Measurements from ENCODE around the gene METTL25B. TPM values are rescaled to one million over a fixed set of nuclear protein-coding genes. Genes with fewer than 3 reads are reported as not detected.

METTL25B gene
- total RNA-seq = 10 to 100 TPM; 20.7 to 33.6 TPM
- 10 to 100 TPM; 24.2 to 46.2 TPM for polyA plus RNA-seq
- long read RNA-seq, donor 1, partial matches to known transcripts = 1 of 12 reads
- long read RNA-seq, donor 1, other reads (novel, unspliced or antisense) = 10 of 12 reads
- long read RNA-seq, donor 2, partial matches to known transcripts = 1 of 7 reads
- long read RNA-seq, donor 2, other reads (novel, unspliced or antisense) = 4 of 7 reads

GRCh38 chr1:156727926-156728598 is at the start of gene METTL25B:
TSS of gene METTL25B (plus strand) at chr1:156728469. CDS start at chr1:156729105, 636 bp downstream.
- intact Hi-C loops (cut with DNase I) = loop anchor here (2.0 to 5.0 kb wide), 5 partner anchors 19 to 164 kb away; partner anchors contain the start of genes PEAR1 (in 1 of the 2) and PRCC (in 1 of the 2)
- peak; percentile 88 to 95 for DNase-seq
- H3K4me3 ChIP-seq (ENCODE audit: low read length in 2 of 2) = peak within 1 kb of the TSS; percentile 83 to 89
- H3K9me3 ChIP-seq (ENCODE audit: control insufficient read depth, low read length) = no peaks in the 10 kb centered on the region
- H3K27ac ChIP-seq (ENCODE audit: low read depth in 1 of 2, low read length in 2 of 2) = peak within 1 kb of the TSS; percentile 16 to 94
- peak; percentile 87 for ATAC-seq (ENCODE audit: low FRiP score)
- H3K36me3 ChIP-seq (ENCODE audit: control insufficient read depth in 1 of 2, insufficient read depth in 2 of 2, low read length in 1 of 2) = peaks cover 0 to 2% of the 10 kb centered on the region in 2 donors
- H3K4me1 ChIP-seq (ENCODE audit: control insufficient read depth in 1 of 2, insufficient read depth in 2 of 2, low read length in 2 of 2) = peaks cover 0 to 2% of the 10 kb centered on the region in 2 donors
- no peaks in the 10 kb centered on the region for H3K27me3 ChIP-seq (ENCODE audit: control insufficient read depth in 1 of 2, insufficient read depth in 2 of 2, low read length in 1 of 2)
- WGBS, 2 donors = 0% methylated on average over 46 of the region's 46 CpGs

DNA sequence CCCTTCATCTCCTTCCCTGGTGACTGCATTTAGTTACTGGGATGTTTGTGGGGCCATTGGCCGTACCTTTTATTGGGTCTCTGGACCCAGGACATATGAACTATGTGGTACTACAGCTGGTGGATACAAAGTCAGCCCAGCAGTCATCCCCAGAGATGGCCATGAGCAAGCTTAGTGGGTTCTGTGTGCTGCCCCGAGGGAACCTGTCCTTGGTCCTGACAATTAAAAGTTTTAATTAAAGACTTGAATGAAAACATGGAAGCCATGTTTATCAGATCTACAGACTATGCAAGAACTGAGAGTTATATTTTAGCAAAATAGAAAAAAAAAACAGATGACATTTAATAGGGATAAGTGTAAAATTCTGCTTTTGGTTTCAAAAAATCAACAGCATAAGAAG is 48.2 kb upstream of the METTL25B start:
- H3K27me3 ChIP-seq (ENCODE audit: control insufficient read depth in 1 of 2, insufficient read depth in 2 of 2, low read length in 1 of 2) = no peaks in the 10 kb centered on the region
- H3K4me3 ChIP-seq (ENCODE audit: low read length in 2 of 2) = no peak overlapping the region
- intact Hi-C loops (cut with DNase I) = loop anchor here in 1 of 2 donors (10.0 kb wide), 1 partner anchor 85 kb away; the partner anchor contains the start of gene PRCC

DNA sequence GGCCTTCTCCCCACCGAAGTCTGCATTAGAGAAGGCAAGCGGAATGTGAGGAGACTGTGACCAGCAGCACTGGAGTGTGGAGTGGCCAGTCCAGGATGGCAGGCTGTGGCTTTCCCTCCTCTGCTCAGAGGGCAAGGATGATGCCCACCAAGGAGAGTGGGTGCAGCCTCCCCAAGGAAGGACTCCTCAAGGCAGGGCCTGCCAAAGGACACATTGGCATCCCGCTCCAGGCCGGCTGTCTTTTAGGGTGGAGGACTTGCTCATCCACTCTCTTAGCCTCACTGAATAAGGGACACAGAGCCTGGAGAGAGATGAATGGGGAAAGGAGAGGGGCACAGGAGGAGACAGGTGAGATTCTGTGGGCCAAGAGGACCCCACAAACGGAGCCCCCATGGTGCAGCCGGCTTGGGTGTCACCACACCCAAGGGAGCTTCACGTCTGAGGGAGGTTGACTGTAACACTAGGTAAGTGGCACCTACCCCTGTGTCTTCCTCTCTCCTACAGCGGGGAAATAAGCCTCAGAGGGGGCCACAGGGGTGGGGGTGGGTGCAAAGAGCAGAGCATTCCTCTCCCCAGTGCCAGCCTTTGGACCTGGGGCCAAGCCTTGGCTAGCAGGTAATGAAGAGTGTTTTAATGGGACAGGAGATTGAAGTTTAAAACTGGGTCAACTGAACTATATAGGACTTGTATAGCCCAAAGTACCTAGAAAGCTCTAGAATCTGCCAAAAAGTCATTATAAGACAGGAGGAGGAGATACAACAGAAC is 46.9 kb upstream of the METTL25B start:
- Histone ChIP-seq H3K9me3 (ENCODE audit: control insufficient read depth, low read length) (no peaks in the 10 kb centered on the region), H3K27me3 (ENCODE audit: control insufficient read depth in 1 of 2, insufficient read depth in 2 of 2, low read length in 1 of 2) (no peaks in the 10 kb centered on the region), H3K4me1 (ENCODE audit: control insufficient read depth in 1 of 2, insufficient read depth in 2 of 2, low read length in 2 of 2) (no peaks in the 10 kb centered on the region), H3K36me3 (ENCODE audit: control insufficient read depth in 1 of 2, insufficient read depth in 2 of 2, low read length in 1 of 2) (no peaks in the 10 kb centered on the region), H3K4me3 (ENCODE audit: low read length in 2 of 2) (no peak overlapping the region), H3K27ac (ENCODE audit: low read depth in 1 of 2, low read length in 2 of 2) (no peak overlapping the region)
- DNase-seq (peak in 1 of 2 donors; percentile 63), ATAC-seq (ENCODE audit: low FRiP score) (no peak)
- 76 to 80% methylated on average over 8 of the region's 8 CpGs for WGBS, 2 donors
- intact Hi-C loops (cut with DNase I) = loop anchor here in 1 of 2 donors (10.0 kb wide), 1 partner anchor 83 kb away; the partner anchor contains the start of gene PRCC

More for the DNA sequence above, 48.2 kb upstream of the METTL25B start:
- no peak for ATAC-seq (ENCODE audit: low FRiP score)
- Histone ChIP-seq H3K36me3 (ENCODE audit: control insufficient read depth in 1 of 2, insufficient read depth in 2 of 2, low read length in 1 of 2) (no peaks in the 10 kb centered on the region), H3K27ac (ENCODE audit: low read depth in 1 of 2, low read length in 2 of 2) (no peak overlapping the region), H3K4me1 (ENCODE audit: control insufficient read depth in 1 of 2, insufficient read depth in 2 of 2, low read length in 2 of 2) (no peaks in the 10 kb centered on the region), H3K9me3 (ENCODE audit: control insufficient read depth, low read length) (no peaks in the 10 kb centered on the region)
- WGBS, 2 donors = 57 to 69% methylated on average over 2 of the region's 2 CpGs
- no peak for DNase-seq

DNA sequence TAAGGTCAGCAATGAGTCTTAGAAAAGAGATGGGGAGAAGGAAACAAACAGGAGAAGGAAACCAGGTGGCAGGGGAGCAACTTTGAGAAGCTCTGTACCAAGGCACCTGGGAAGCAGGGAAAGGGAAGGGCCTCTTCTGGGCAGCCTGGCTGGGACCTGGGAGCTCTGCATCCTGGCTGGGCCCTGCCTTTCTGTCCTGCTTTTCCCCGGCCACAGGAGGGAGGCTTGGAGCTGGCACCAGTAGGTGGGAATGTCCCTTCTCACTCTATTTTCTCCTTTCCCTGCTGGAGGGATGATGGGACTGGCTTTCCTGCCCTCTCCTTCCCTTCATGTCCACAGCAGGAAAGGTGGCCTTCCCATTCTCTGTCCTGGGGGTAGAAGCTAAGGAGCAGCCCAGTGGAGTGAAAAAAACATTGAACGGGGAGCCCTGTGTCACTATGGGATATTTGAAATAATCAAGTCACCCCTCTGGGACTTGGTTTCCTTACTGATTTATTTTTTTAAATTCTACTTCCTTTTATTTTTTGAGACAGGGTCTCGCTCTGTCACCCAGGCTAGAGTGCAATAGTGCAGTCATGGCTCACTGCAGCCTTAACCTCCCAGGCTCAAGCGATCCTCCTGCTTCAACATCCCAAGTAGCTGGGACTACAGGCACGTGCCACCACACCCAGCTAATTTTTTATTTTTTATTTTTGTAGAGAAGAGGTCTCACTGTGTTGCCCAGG is 45.9 kb upstream of the METTL25B start:
- no peak overlapping the region for H3K27ac ChIP-seq (ENCODE audit: low read depth in 1 of 2, low read length in 2 of 2)
- no peak overlapping the region for H3K4me3 ChIP-seq (ENCODE audit: low read length in 2 of 2)
- 65 to 66% methylated on average over 5 of the region's 5 CpGs for WGBS, 2 donors
- no peak for ATAC-seq (ENCODE audit: low FRiP score)
- H3K36me3 ChIP-seq (ENCODE audit: control insufficient read depth in 1 of 2, insufficient read depth in 2 of 2, low read length in 1 of 2) = no peaks in the 10 kb centered on the region
- no peaks in the 10 kb centered on the region for H3K27me3 ChIP-seq (ENCODE audit: control insufficient read depth in 1 of 2, insufficient read depth in 2 of 2, low read length in 1 of 2)
- H3K9me3 ChIP-seq (ENCODE audit: control insufficient read depth, low read length) = no peaks in the 10 kb centered on the region
- no peaks in the 10 kb centered on the region for H3K4me1 ChIP-seq (ENCODE audit: control insufficient read depth in 1 of 2, insufficient read depth in 2 of 2, low read length in 2 of 2)
- no peak for DNase-seq
- intact Hi-C loops (cut with DNase I) = loop anchor here in 1 of 2 donors (10.0 kb wide), 1 partner anchor 82 kb away; the partner anchor contains the start of gene PRCC

DNA sequence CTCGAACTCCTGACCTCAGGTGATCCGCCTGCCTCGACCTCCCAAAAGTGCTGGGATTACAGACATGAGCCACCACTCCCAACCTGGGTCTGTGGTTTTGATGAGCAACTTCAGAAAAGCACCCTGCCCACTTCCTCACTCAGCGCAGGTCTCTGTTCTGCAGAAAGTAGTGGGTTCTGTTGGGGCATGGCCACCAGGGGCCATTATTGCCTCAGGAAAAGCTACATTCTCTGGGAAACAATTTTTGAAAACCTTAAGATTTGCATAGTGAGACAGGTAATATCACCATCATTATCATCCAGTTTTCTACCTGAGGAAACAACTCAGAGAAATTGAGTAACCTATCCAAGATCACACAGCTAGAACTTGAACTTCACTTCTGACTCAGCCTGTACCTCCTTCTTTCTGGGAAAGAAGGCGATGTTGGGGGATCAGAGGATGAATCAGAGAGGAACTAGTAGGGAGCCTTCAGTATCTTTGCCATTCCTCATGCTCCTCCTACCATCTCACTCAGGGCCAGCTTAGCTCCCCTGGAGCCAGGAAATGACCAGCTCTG is 44.0 kb upstream of the METTL25B start:
- Histone ChIP-seq H3K9me3 (ENCODE audit: control insufficient read depth, low read length) (no peaks in the 10 kb centered on the region), H3K4me1 (ENCODE audit: control insufficient read depth in 1 of 2, insufficient read depth in 2 of 2, low read length in 2 of 2) (no peaks in the 10 kb centered on the region), H3K27ac (ENCODE audit: low read depth in 1 of 2, low read length in 2 of 2) (no peak overlapping the region), H3K4me3 (ENCODE audit: low read length in 2 of 2) (no peak overlapping the region), H3K36me3 (ENCODE audit: control insufficient read depth in 1 of 2, insufficient read depth in 2 of 2, low read length in 1 of 2) (no peaks in the 10 kb centered on the region), H3K27me3 (ENCODE audit: control insufficient read depth in 1 of 2, insufficient read depth in 2 of 2, low read length in 1 of 2) (no peaks in the 10 kb centered on the region)
- ATAC-seq (ENCODE audit: low FRiP score) (no peak), DNase-seq (no peak)
- WGBS, 2 donors = 79 to 80% methylated on average over 5 of the region's 5 CpGs
- intact Hi-C loops (cut with DNase I) = loop anchor here in 1 of 2 donors (10.0 kb wide), 1 partner anchor 80 kb away; the partner anchor contains the start of gene PRCC

DNA sequence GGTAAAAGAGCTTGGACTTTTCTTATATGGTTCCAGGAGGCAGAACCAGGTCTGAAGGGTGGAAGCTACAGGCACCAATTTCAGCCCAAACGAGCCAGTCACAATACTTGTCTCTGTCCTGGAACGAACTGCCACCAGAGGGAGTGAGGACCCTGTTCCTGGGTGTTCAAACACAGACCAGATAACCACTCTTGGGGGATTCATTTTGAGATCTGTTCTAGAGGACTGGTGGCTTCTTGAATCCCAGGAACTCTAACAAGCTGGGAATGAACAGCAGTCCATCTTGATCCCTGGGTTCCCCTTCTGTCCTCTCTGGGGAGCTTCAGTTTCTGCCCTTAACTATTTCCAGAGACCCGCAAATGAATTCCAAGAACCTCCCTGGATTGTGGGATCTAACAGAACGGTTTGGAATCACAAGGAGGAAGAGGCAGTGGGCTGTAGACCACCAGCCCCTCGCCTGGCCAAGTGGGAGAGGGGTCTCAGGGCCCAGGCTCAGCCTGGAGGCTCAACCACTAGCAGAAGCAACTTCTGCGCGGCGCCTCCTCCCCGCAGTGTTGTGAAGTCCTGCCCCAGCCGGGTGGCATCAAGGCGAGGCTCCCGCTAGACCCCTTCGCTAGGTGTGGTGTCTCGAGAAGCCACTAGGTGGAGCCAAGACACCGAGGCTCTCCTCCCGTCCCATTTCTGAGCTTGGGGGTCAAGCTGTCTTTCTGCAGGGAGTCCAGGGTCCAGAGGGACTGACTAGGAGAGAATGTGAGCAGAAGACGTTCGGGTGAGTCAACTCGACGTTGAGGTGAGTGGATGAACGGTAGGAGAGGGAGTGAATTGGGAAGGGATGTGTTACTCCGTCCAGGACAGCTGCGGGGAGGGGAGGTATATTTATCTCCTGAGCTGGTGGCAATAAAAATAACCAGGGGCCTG is 39.0 kb upstream of the METTL25B start:
- no peaks in the 10 kb centered on the region for H3K36me3 ChIP-seq (ENCODE audit: control insufficient read depth in 1 of 2, insufficient read depth in 2 of 2, low read length in 1 of 2)
- no peak overlapping the region for H3K27ac ChIP-seq (ENCODE audit: low read depth in 1 of 2, low read length in 2 of 2)
- intact Hi-C loops (cut with DNase I) = loop anchor here (1.0 to 10.0 kb wide), 4 partner anchors 36 to 203 kb away; partner anchors contain the start of genes PEAR1 (in 1 of the 2) and PRCC (in 1 of the 2)
- no peaks in the 10 kb centered on the region for H3K27me3 ChIP-seq (ENCODE audit: control insufficient read depth in 1 of 2, insufficient read depth in 2 of 2, low read length in 1 of 2)
- no peaks in the 10 kb centered on the region for H3K9me3 ChIP-seq (ENCODE audit: control insufficient read depth, low read length)
- no peaks in the 10 kb centered on the region for H3K4me1 ChIP-seq (ENCODE audit: control insufficient read depth in 1 of 2, insufficient read depth in 2 of 2, low read length in 2 of 2)
- peak; percentile 93 for ATAC-seq (ENCODE audit: low FRiP score)
- peak; percentile 86 to 91 for DNase-seq
- 1% methylated on average over 23 of the region's 23 CpGs for WGBS, 2 donors
- H3K4me3 ChIP-seq (ENCODE audit: low read length in 2 of 2) = no peak overlapping the region

- no peak overlapping the region for H3K4me3 ChIP-seq (ENCODE audit: low read length in 2 of 2)
- no peaks in the 10 kb centered on the region for H3K9me3 ChIP-seq (ENCODE audit: control insufficient read depth, low read length)
- no peaks in the 10 kb centered on the region for H3K4me1 ChIP-seq (ENCODE audit: control insufficient read depth in 1 of 2, insufficient read depth in 2 of 2, low read length in 2 of 2)
- H3K36me3 ChIP-seq (ENCODE audit: control insufficient read depth in 1 of 2, insufficient read depth in 2 of 2, low read length in 1 of 2) = no peaks in the 10 kb centered on the region
- DNase-seq = no peak
- WGBS, 2 donors = 18% methylated on average over 10 of the region's 10 CpGs
- ATAC-seq (ENCODE audit: low FRiP score) = no peak
- H3K27me3 ChIP-seq (ENCODE audit: control insufficient read depth in 1 of 2, insufficient read depth in 2 of 2, low read length in 1 of 2) = no peaks in the 10 kb centered on the region
- no peak overlapping the region for H3K27ac ChIP-seq (ENCODE audit: low read depth in 1 of 2, low read length in 2 of 2)
- intact Hi-C loops (cut with DNase I) = loop anchor here (1.0 to 10.0 kb wide), 5 partner anchors 35 to 202 kb away; partner anchors contain the start of genes PEAR1 (in 1 of the 2) and PRCC (in 1 of the 2)
Measured at GRCh38 chr1:156689953-156690674, 38.2 kb upstream of the METTL25B start.

Measured in aorta (tissue), 5 donors.